HG03025 (cell line): ENCODE results near the gene BICC1.

Source experiments
- ATAC-seq: cut with Tn5 transposase; IDR thresholded peaks from one replicate; pipeline ENCODE4 v1.9.1; 2021; ENCODE audit warnings: mild to moderate bottlenecking, moderate library complexity; ENCODE audit not compliant: unreplicated experiment, low FRiP score

The BICC1 gene

GRCh38 chr10:58734664-58735063, 222.0 kb downstream of the BICC1 start:
- ATAC-seq, result no peak

- no peak for ATAC-seq
Measured at GRCh38 chr10:58735087-58735486, 222.4 kb downstream of the BICC1 start.

- no peak for ATAC-seq
Measured at GRCh38 chr10:58740620-58741369, 228.1 kb downstream of the BICC1 start.

GRCh38 chr10:58741673-58742072, 229.0 kb downstream of the BICC1 start:
- no peak for ATAC-seq

GRCh38 chr10:58742141-58742540, 229.5 kb downstream of the BICC1 start:
- ATAC-seq, result no peak

GRCh38 chr10:58743466-58744115, 230.9 kb downstream of the BICC1 start:
- no peak for ATAC-seq

- no peak for ATAC-seq
Measured at GRCh38 chr10:58746474-58747185, 234.0 kb downstream of the BICC1 start.

- no peak for ATAC-seq
Measured at GRCh38 chr10:58747687-58748086, 235.0 kb downstream of the BICC1 start.

GRCh38 chr10:58752665-58753064, 240.0 kb downstream of the BICC1 start:
- ATAC-seq, result no peak

- no peak for ATAC-seq
Measured at GRCh38 chr10:58753425-58753824, 240.8 kb downstream of the BICC1 start.

GRCh38 chr10:58754469-58755339, 242.0 kb downstream of the BICC1 start:
- ATAC-seq, result no peak

GRCh38 chr10:58755340-58755610, 242.6 kb downstream of the BICC1 start:
- no peak for ATAC-seq

GRCh38 chr10:58755677-58756076, 243.0 kb downstream of the BICC1 start:
- no peak for ATAC-seq

GRCh38 chr10:58756130-58756719, 243.6 kb downstream of the BICC1 start:
- ATAC-seq, result no peak

- peak; percentile 61 for ATAC-seq
Measured at GRCh38 chr10:58757352-58758065, 244.8 kb downstream of the BICC1 start.

GRCh38 chr10:58758321-58758720, 245.6 kb downstream of the BICC1 start:
- ATAC-seq, result no peak

GRCh38 chr10:58764087-58764747, 251.5 kb downstream of the BICC1 start:
- no peak for ATAC-seq

GRCh38 chr10:58765910-58766309, 253.2 kb downstream of the BICC1 start:
- no peak for ATAC-seq

GRCh38 chr10:58767652-58768051, 255.0 kb downstream of the BICC1 start:
- ATAC-seq, result no peak
